Common myeloid progenitor, CD34-positive (primary cell): ENCODE results near the gene ZC3H12A.
"Not testable (repeated sequence)": the region's sequence is repeated elsewhere in the genome, so short reads cannot be mapped to it uniquely, and the experiment has no call there.

ENCODE experiments used
- CTCF ChIA-PET: fragments of 350-600 bp; sonication (Branson Sonifier 250); formaldehyde crosslinking; loops from one replicate; lab custom pipeline; 2021; ENCODE audit warnings: antibody characterized with exemption; lab: Charles Lee
- POLR2A ChIA-PET: fragments of 350-600 bp; sonication (Branson Sonifier 250); formaldehyde crosslinking; loops from one replicate; lab custom pipeline; 2021; ENCODE audit warnings: antibody characterized with exemption; lab: Charles Lee
- DNase-seq, 3 donors: peaks; one replicate each; pipeline versions ENCODE4 v3.0.0 to v3.0.0-alpha.2; 2013
- H3K27ac ChIP-seq, 2 experiments: 1 replicate in 1 of 2; 2 replicates in 1 of 2; pipeline ENCODE4 v1.7.0; 2013; ENCODE audit warnings: inconsistent platforms in 2 of 2, low read length in 2 of 2, mild to moderate bottlenecking in 2 of 2, low read depth in 1 of 2, moderate library complexity in 1 of 2; ENCODE audit not compliant: severe bottlenecking in 2 of 2, insufficient read depth in 1 of 2, poor library complexity in 1 of 2
- H3K27me3 ChIP-seq, 5 experiments: replicated peaks in 2 of 5; 1 replicate in 3 of 5; 2 replicates in 2 of 5; pipeline versions ENCODE4 v1.6.1 to v1.7.0; 2013; ENCODE audit warnings: low read length in 4 of 5, mild to moderate bottlenecking in 2 of 5, moderate library complexity in 2 of 5, inconsistent platforms in 1 of 5; ENCODE audit not compliant: insufficient read depth in 5 of 5, control insufficient read depth in 4 of 5
- H3K36me3 ChIP-seq, 4 experiments: 1 replicate in 2 of 4; 2 replicates in 2 of 4; pipeline versions ENCODE4 v1.6.1 to v1.7.0; 2013; ENCODE audit warnings: low read length in 3 of 4, control low read depth in 1 of 4, mild to moderate bottlenecking in 1 of 4; ENCODE audit not compliant: control insufficient read depth in 4 of 4, insufficient read depth in 4 of 4
- H3K4me1 ChIP-seq, 4 experiments: 1 replicate in 3 of 4; 2 replicates in 1 of 4; pipeline versions ENCODE4 v1.6.1 to v1.7.1; 2013; ENCODE audit warnings: low read length in 3 of 4, mild to moderate bottlenecking in 3 of 4, control low read depth in 1 of 4, inconsistent platforms in 1 of 4, moderate library complexity in 1 of 4; ENCODE audit not compliant: control insufficient read depth in 4 of 4, insufficient read depth in 4 of 4; ENCODE audit errors: control extremely low read depth in 1 of 4
- H3K4me3 ChIP-seq, 7 experiments: 1 replicate in 4 of 7; 2 replicates in 3 of 7; pipeline versions ENCODE4 v1.5.1 to v1.7.0; 2013; ENCODE audit warnings: mild to moderate bottlenecking in 7 of 7, low read length in 6 of 7, moderate library complexity in 6 of 7, inconsistent platforms in 2 of 7, low read depth in 2 of 7, control low read depth in 1 of 7; ENCODE audit not compliant: insufficient read depth in 4 of 7, control insufficient read depth in 1 of 7; ENCODE audit errors: extremely low read depth in 1 of 7
- H3K9me3 ChIP-seq, 5 experiments: 1 replicate in 4 of 5; 2 replicates in 1 of 5; pipeline versions ENCODE4 v1.6.1 to v1.7.1; 2013; ENCODE audit warnings: low read length in 4 of 5, mild to moderate bottlenecking in 2 of 5, inconsistent platforms in 1 of 5, low read depth in 1 of 5, moderate library complexity in 1 of 5; ENCODE audit not compliant: control insufficient read depth in 4 of 5, insufficient read depth in 2 of 5; ENCODE audit errors: control extremely low read depth in 1 of 5
- WGBS: methylation state at CpG from one replicate; pipeline ENCODE4 v1.1.5; 2013; ENCODE audit not compliant: insufficient coverage; 5-methylcytosine and 5-hydroxymethylcytosine counted together

The ZC3H12A gene

DNA sequence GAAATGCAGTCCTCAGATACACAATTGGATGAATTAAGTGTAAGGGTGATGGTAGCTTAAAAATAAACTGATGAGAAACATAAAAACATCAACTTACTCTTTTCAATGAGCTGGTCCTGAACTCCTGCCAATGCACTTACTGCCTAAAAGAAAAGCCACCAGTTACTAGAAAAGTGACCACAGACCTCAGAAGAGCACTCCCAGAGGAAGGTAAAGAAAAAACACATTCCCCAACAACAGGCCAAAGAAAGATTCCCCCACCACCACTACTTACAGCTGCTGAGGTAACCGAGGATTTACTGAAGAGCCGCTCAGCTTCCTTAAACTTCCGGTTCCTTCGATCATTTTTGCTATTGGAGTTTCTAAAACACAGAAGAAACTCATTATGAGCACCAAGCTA, 34.8 kb downstream of the ZC3H12A start:
- ChIA-PET POLR2A (interaction anchor here (1.0 kb wide), 1 partner anchor 22 kb away, joined by 5 read pairs; no protein-coding TSS in a partner anchor), CTCF (interaction anchor here (0.6 to 2.2 kb wide), 13 partner anchors 9 to 482 kb away, joined by 3 to 6 read pairs (median 3); no protein-coding TSS in a partner anchor)
- Histone ChIP-seq H3K27ac (no peak overlapping the region), H3K27me3 (no peaks in the 10 kb centered on the region), H3K9me3 (no peaks in the 10 kb centered on the region), H3K4me3 (no peak overlapping the region), H3K4me1 (peaks cover 6 to 20% (median 12%) of the 10 kb centered on the region in 4 experiments), H3K36me3 (peaks cover 5 to 42% (median 27%) of the 10 kb centered on the region in 4 experiments)
- WGBS: 71% methylated on average over 4 of the region's 4 CpGs
- peak; percentile 34 to 69 (median 65) for DNase-seq

DNA sequence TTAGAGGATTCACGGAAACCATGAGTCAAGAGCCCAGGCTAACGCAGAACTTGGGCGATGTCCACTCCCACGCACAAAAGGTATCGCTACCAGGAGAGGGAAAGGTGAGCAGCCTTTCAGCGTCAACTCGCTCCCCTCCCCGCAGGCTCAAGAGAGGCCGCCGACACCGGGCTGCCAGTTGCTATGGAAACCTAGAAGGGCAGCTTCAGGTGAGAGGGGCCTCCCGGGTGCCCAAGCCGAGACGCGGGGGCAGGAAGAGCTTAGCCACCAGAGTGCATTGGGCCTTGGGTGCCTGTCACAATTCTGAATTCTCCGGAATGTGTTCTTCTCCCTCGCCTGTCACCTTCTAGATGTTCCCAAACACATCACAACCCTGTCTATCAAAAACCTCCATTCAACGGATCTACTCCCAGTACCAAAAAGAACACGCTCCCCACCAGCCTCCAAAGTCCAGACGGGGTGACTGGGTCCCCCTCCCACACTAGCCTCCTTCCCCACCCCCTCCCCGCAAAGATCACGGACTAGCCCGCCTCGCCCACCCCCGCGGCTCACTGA, 39.5 kb downstream of the ZC3H12A start:
- CTCF ChIA-PET: interaction anchor here (1.0 to 2.5 kb wide), 14 partner anchors 8 to 168 kb away, joined by 3 to 13 read pairs (median 5); no protein-coding TSS in a partner anchor
- no peaks in the 10 kb centered on the region for H3K9me3 ChIP-seq
- POLR2A ChIA-PET: no interaction called here
- peak; percentile 11 to 36 (median 19) for DNase-seq
- WGBS: 8% methylated on average over 20 of the region's 26 CpGs
- H3K4me3 ChIP-seq: peak overlapping the region; percentile 71 to 98 (median 87)
- H3K36me3 ChIP-seq: peaks cover 3 to 21% (median 10%) of the 10 kb centered on the region in 4 experiments
- no peaks in the 10 kb centered on the region for H3K27me3 ChIP-seq
- H3K27ac ChIP-seq: peak overlapping the region in 1 of 2 experiments; percentile 89
- H3K4me1 ChIP-seq: peaks cover 11 to 21% (median 18%) of the 10 kb centered on the region in 4 experiments

DNA sequence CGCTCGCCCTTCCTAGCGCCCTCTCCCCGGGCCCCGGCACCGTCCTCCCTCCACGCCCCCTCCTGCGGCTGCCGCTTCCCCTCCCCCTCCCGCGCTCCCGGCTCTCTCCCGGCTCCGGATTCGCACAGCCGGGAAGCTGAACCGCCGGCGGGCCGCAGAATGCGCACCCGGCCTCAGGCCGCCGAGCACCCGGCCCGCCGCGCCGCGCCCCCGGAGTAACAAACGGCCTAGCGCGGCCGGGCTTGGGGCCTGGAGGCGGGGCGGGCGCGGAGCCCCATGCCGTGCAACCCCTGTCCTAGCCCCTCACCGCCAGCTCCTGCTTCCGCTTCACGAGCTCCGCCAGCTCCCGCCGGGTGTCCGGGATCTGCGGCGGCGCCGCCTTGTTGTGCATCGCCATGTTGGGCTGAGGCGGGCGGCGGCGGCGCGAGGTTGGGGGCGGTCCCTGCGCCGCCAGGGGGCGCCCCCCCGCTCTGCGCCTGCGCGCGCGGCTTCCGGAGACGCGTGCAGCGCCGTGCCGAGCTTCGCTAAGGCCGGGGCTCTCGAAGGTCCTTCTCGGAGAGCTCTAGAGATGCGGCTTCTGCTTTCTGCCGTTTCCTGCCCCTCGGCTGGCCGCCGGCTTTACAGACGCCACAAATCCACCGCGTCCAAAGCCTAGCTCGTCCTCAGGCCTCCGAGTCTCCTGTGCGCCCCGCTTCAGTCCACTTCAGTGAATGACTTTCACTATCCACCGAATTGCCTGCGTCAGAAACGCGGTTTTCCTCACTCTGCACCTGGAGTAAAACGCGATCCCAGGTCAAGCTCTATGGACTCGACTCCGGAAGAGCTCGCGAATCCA, 40.2 kb downstream of the ZC3H12A start, which contains the start of gene MEAF6:
Gene MEAF6, minus strand, starts transcription at position 417 of the 835 bp plus-strand sequence. Its CDS starts 20 bp downstream, at position 397.
- Histone ChIP-seq H3K36me3 (peaks cover 3 to 15% (median 9%) of the 10 kb centered on the region in 4 experiments), H3K9me3 (no peaks in the 10 kb centered on the region), H3K27ac (peak within 1 kb of the TSS; percentile 54 to 89), H3K4me1 (peaks cover 11 to 21% (median 15%) of the 10 kb centered on the region in 4 experiments), H3K27me3 (no peaks in the 10 kb centered on the region), H3K4me3 (peak within 1 kb of the TSS; percentile 71 to 98 (median 87))
- CTCF ChIA-PET: interaction anchor here (0.9 to 2.5 kb wide), 18 partner anchors 8 to 168 kb away, joined by 3 to 13 read pairs (median 4); partner anchors contain the start of gene DNALI1
- 0% methylated on average over 67 of the region's 100 CpGs for WGBS
- peak; percentile 79 to 88 (median 85) for DNase-seq
- POLR2A ChIA-PET: interaction anchor here (0.6 kb wide), 4 partner anchors 8 to 1429 kb away, joined by 3 read pairs; no protein-coding TSS in a partner anchor

DNA sequence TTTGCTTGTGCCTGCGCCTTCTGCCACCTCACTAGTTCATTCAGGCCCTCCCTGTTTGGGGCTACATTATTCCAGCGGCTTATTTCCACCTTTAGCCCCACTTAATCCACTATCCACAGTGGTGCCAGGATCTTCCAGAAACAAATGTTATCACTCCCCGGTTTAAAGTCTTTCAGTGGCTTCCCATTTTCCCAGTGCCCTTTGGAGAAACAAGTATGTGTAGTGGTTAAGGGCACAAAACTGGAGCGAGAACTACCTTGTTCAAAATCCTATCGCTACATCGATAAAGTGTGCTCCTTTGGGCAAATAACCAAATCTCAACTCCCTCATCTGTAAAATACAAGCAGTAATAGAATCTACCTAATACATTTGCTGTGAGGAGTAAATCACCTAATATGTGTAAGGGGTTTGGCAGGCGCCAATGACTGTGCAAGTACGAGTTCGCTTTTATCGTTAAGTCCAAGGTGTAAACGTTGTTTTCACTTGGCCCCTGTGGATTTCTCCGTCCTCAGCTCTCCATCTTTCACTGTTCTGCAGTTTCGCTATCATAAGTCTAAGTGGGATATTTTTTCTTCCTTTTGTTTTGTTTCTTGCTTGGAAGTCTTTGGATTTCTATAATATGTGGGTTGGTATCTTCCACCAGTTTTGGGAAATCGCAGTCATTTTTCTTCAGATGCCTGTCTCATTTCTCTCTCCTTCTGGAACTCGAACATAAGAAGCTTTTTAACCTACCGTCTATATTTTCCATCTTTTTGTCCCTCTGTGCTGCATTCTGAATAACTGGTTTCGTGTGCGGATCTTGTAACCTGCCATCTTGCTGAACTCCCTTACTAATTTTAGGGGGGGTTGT, 41.0 kb downstream of the ZC3H12A start:
- POLR2A ChIA-PET: interaction anchor here (0.6 kb wide), 2 partner anchors 40 to 1429 kb away, joined by 3 read pairs; no protein-coding TSS in a partner anchor
- no peaks in the 10 kb centered on the region for H3K9me3 ChIP-seq
- peak in 2 of 3 donors; percentile 19 to 22 for DNase-seq
- H3K4me1 ChIP-seq: peaks cover 11 to 21% (median 15%) of the 10 kb centered on the region in 4 experiments
- CTCF ChIA-PET: interaction anchor here (0.9 to 2.5 kb wide), 16 partner anchors 7 to 167 kb away, joined by 3 to 13 read pairs (median 4); partner anchors contain the start of gene DNALI1
- no peaks in the 10 kb centered on the region for H3K27me3 ChIP-seq
- peak overlapping the region; percentile 71 to 98 (median 87) for H3K4me3 ChIP-seq
- H3K27ac ChIP-seq: peak overlapping the region; percentile 54 to 89
- 58% methylated on average over 6 of the region's 18 CpGs for WGBS
- H3K36me3 ChIP-seq: peaks cover 3 to 15% (median 9%) of the 10 kb centered on the region in 4 experiments

DNA sequence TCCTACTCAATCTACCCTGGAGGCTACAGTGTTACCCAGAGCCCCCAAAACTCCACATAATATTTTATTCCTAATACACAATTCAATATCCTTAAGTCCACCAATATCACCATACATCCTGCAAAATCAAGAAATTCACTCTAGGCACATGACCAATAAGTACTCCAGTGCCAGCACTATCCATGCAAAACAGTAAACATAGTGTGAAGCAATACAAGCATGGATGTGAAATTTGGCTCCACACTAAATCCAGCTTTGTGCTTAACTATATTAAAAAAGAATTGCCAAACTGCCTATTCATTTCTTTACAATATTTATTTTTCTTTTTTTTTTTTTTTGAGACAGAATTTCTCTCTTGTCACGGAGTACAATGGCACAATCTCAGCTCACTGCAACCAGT, 43.2 kb downstream of the ZC3H12A start:
- peaks cover 0 to 4% (median 1%) of the 10 kb centered on the region in 4 experiments for H3K36me3 ChIP-seq

DNA sequence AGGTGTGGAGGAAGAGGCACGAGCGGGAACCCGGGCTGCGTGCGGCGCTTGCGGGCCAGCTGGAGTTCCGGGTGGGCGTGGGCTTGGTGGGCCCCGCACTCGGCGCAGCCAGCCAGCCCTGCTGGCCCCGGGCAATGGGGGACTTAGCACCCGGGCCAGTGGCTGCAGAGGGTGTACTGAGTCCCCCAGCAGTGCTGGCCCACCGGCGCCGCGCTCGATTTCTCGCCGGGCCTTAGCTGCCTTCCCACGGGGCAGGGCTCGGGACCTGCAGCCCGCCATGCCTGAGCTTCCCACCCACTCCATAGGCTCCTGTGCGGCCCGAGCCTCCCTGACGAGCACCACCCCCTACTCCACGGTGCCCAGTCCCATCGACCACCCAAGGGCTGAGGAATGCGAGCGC, 43.9 kb downstream of the ZC3H12A start:
- 100% methylated on average over 5 of the region's 31 CpGs for WGBS
- H3K27me3 ChIP-seq, DNase-seq, H3K27ac ChIP-seq, H3K36me3 ChIP-seq, H3K4me3 ChIP-seq, H3K9me3 ChIP-seq: not testable (repeated sequence)
- H3K4me1 ChIP-seq: peaks cover 9 to 19% (median 13%) of the 10 kb centered on the region in 4 experiments
- ChIA-PET CTCF (interaction anchor here (1.5 kb wide), 1 partner anchor 31 kb away, joined by 3 read pairs; no protein-coding TSS in a partner anchor), POLR2A (interaction anchor here (0.6 kb wide), 1 partner anchor 14 kb away, joined by 3 read pairs; no protein-coding TSS in a partner anchor)

More for the DNA sequence above, 43.2 kb downstream of the ZC3H12A start:
- peaks cover 11 to 21% (median 15%) of the 10 kb centered on the region in 4 experiments for H3K4me1 ChIP-seq
- ChIA-PET CTCF (interaction anchor here (1.5 kb wide), 1 partner anchor 30 kb away, joined by 3 read pairs; no protein-coding TSS in a partner anchor), POLR2A (interaction anchor here (0.6 kb wide), 1 partner anchor 14 kb away, joined by 3 read pairs; no protein-coding TSS in a partner anchor)
- no peak for DNase-seq
- H3K9me3 ChIP-seq: no peaks in the 10 kb centered on the region
- no peak overlapping the region for H3K27ac ChIP-seq
- no peaks in the 10 kb centered on the region for H3K27me3 ChIP-seq
- 100% methylated on average over 1 of the region's 1 CpG for WGBS
- no peak overlapping the region for H3K4me3 ChIP-seq
